ENCODE data around the gene INAFM1. TPM values are rescaled to one million over a fixed set of nuclear protein-coding genes. Genes with fewer than 3 reads are reported as not detected.
A peak's percentile ranks its signal among the peaks of the same experiment; 100 is the strongest.

The INAFM1 gene
- total and polyA plus RNA-seq, 4 donors, result 1.5 to 2.5 (median 1.9) TPM

DNA sequence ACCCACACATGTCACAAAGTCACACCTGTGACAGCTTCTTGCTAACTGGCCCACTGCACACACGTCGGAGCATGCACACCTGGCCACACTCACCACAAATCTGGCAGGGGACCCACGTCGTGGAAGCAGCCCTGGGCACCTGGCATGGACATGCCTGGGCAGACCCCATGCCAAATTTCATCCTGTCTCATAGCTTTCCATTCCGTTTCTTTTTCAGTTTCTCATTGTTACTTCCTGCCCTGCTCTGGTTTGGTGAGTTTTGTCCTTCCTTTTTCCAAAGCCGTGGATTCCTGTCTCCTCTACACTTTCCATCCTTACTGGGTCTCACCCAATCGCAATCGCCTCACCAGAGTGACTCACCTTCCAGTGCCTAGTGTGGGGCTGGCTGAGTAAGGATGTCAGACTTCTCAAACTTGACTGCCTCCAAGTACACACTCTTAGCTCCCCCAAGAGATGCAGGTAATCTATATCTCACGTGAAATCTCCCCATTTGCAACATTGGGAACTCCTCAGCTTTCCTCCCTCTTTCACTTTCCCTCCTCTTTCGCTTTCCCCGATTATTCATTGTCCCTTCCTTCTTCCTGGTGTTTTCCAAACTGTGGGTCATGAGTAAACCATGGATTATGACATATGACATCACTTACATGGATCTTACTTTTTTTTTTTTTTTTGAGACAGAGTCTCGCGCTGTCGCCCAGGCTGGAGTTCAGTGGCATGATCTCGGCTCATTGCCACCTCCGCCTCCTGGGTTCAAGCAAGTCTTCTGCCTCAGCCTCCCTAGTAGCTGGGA lies 42.1 kb upstream of the INAFM1 start:
- TF ChIP-seq YY1 (IDR thresholded peaks at IDR 0.05) (no peak), EGR1 (IDR thresholded peaks at IDR 0.05; ENCODE audit: low read depth in 2 of 2) (no peak), JUND (IDR thresholded peaks at IDR 0.05) (no peak)
- TF ChIP-seq, protein P1, sequence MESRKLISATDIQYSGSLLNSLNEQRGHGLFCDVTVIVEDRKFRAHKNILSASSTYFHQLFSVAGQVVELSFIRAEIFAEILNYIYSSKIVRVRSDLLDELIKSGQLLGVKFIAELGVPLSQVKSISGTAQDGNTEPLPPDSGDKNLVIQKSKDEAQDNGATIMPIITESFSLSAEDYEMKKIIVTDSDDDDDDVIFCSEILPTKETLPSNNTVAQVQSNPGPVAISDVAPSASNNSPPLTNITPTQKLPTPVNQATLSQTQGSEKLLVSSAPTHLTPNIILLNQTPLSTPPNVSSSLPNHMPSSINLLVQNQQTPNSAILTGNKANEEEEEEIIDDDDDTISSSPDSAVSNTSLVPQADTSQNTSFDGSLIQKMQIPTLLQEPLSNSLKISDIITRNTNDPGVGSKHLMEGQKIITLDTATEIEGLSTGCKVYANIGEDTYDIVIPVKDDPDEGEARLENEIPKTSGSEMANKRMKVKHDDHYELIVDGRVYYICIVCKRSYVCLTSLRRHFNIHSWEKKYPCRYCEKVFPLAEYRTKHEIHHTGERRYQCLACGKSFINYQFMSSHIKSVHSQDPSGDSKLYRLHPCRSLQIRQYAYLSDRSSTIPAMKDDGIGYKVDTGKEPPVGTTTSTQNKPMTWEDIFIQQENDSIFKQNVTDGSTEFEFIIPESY (IDR thresholded peaks at IDR 0.05), result no peak
- no peak overlapping the region for H3K4me3 ChIP-seq (ENCODE audit: low read depth in 1 of 3, low read length in 3 of 3)
- WGBS, result 60% methylated on average over 16 of the region's 16 CpGs

DNA sequence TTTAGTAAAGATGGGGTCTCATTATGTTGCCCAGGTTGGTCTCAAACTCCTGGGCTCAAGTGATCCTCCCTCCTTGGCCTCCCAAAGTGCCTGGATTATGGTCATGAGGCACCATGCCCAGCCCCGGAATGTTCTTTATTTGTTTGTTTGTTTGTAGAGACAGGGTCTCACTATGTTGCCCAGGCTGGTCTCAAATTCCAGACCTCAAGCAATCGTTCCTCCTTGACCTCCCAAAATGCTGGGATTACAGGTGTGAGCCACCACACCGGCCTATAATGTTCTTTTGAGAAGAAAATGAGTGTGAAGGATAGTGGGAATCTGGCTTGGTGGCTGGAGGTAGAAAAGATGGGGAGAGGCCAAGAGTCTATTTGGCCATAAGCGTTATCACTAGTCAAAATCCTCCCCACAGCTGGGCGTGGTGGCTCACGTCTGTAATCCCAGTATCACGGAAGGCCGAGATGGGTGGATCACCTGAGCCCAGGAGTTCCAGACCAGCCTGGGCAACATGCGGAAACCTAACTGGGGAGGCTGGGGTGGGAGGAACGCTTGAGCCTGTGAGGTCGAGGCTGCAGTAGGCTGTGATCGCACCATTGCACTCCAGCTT lies 38.5 kb upstream of the INAFM1 start:
- DNase-seq (ENCODE audit: low spot score), result no peak
- Histone ChIP-seq H3K9ac (ENCODE audit: low read depth in 1 of 2, low read length in 2 of 2) (no peak overlapping the region), H3K27me3 (ENCODE audit: control insufficient read depth in 4 of 4, insufficient read depth in 4 of 4, low read length in 3 of 4) (no peaks in the 10 kb centered on the region), H3K9me3 (ENCODE audit: control insufficient read depth in 4 of 4, low read length in 3 of 4) (no peaks in the 10 kb centered on the region), H3K36me3 (ENCODE audit: control insufficient read depth in 4 of 4, insufficient read depth in 3 of 4, low read depth in 1 of 4, low read length in 3 of 4) (no peaks in the 10 kb centered on the region), H3K27ac (ENCODE audit: low read depth in 1 of 2, low read length in 2 of 2) (no peak overlapping the region), H3K4me3 (ENCODE audit: low read depth in 1 of 3, low read length in 3 of 3) (no peak overlapping the region), H3K4me1 (ENCODE audit: control insufficient read depth in 4 of 4, insufficient read depth in 4 of 4, low read length in 3 of 4) (peaks cover 0 to 9% (median 6%) of the 10 kb centered on the region in 4 donors)
- 87% methylated on average over 12 of the region's 12 CpGs for WGBS
- TF ChIP-seq, protein P2, sequence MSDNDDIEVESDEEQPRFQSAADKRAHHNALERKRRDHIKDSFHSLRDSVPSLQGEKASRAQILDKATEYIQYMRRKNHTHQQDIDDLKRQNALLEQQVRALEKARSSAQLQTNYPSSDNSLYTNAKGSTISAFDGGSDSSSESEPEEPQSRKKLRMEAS (IDR thresholded peaks at IDR 0.05), result no peak
- TF ChIP-seq EGR1 (IDR thresholded peaks at IDR 0.05; ENCODE audit: low read depth in 2 of 2) (no peak), FOXA2 (IDR thresholded peaks at IDR 0.05) (no peak), TAF1 (conservative IDR thresholded peaks at IDR 0.05) (no peak), RXRA (IDR thresholded peaks at IDR 0.05) (no peak), NR2F2 (IDR thresholded peaks at IDR 0.05) (no peak), JUND (IDR thresholded peaks at IDR 0.05) (no peak), YY1 (IDR thresholded peaks at IDR 0.05) (no peak), SP1 (IDR thresholded peaks at IDR 0.05) (no peak), RAD21 (IDR thresholded peaks at IDR 0.05) (no peak), FOXA1 (IDR thresholded peaks at IDR 0.05) (no peak), HNF4A (conservative IDR thresholded peaks at IDR 0.05) (no peak), HNF4G (IDR thresholded peaks at IDR 0.05) (no peak), GABPA (IDR thresholded peaks at IDR 0.05 in 1 of 2, conservative IDR thresholded peaks at IDR 0.05 in 1 of 2) (no peak)
- TF ChIP-seq, protein P3, sequence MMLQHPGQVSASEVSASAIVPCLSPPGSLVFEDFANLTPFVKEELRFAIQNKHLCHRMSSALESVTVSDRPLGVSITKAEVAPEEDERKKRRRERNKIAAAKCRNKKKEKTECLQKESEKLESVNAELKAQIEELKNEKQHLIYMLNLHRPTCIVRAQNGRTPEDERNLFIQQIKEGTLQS (IDR thresholded peaks at IDR 0.05), result no peak
- TF ChIP-seq, protein P1 (IDR thresholded peaks at IDR 0.05), result no peak
- TF ChIP-seq, protein P4, sequence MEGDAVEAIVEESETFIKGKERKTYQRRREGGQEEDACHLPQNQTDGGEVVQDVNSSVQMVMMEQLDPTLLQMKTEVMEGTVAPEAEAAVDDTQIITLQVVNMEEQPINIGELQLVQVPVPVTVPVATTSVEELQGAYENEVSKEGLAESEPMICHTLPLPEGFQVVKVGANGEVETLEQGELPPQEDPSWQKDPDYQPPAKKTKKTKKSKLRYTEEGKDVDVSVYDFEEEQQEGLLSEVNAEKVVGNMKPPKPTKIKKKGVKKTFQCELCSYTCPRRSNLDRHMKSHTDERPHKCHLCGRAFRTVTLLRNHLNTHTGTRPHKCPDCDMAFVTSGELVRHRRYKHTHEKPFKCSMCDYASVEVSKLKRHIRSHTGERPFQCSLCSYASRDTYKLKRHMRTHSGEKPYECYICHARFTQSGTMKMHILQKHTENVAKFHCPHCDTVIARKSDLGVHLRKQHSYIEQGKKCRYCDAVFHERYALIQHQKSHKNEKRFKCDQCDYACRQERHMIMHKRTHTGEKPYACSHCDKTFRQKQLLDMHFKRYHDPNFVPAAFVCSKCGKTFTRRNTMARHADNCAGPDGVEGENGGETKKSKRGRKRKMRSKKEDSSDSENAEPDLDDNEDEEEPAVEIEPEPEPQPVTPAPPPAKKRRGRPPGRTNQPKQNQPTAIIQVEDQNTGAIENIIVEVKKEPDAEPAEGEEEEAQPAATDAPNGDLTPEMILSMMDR (IDR thresholded peaks at IDR 0.05; ENCODE audit: low read depth, low read length, missing input control), result no peak
- TF ChIP-seq, protein P5, sequence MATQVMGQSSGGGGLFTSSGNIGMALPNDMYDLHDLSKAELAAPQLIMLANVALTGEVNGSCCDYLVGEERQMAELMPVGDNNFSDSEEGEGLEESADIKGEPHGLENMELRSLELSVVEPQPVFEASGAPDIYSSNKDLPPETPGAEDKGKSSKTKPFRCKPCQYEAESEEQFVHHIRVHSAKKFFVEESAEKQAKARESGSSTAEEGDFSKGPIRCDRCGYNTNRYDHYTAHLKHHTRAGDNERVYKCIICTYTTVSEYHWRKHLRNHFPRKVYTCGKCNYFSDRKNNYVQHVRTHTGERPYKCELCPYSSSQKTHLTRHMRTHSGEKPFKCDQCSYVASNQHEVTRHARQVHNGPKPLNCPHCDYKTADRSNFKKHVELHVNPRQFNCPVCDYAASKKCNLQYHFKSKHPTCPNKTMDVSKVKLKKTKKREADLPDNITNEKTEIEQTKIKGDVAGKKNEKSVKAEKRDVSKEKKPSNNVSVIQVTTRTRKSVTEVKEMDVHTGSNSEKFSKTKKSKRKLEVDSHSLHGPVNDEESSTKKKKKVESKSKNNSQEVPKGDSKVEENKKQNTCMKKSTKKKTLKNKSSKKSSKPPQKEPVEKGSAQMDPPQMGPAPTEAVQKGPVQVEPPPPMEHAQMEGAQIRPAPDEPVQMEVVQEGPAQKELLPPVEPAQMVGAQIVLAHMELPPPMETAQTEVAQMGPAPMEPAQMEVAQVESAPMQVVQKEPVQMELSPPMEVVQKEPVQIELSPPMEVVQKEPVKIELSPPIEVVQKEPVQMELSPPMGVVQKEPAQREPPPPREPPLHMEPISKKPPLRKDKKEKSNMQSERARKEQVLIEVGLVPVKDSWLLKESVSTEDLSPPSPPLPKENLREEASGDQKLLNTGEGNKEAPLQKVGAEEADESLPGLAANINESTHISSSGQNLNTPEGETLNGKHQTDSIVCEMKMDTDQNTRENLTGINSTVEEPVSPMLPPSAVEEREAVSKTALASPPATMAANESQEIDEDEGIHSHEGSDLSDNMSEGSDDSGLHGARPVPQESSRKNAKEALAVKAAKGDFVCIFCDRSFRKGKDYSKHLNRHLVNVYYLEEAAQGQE (IDR thresholded peaks at IDR 0.05), result no peak

More for the DNA sequence above, 42.1 kb upstream of the INAFM1 start:
- H3K36me3 ChIP-seq (ENCODE audit: control insufficient read depth in 4 of 4, insufficient read depth in 3 of 4, low read depth in 1 of 4, low read length in 3 of 4), result no peaks in the 10 kb centered on the region
- peaks cover 5 to 31% (median 18%) of the 10 kb centered on the region in 4 donors for H3K4me1 ChIP-seq (ENCODE audit: control insufficient read depth in 4 of 4, insufficient read depth in 4 of 4, low read length in 3 of 4)
- no peak for DNase-seq (ENCODE audit: low spot score)
- H3K27me3 ChIP-seq (ENCODE audit: control insufficient read depth in 4 of 4, insufficient read depth in 4 of 4, low read length in 3 of 4), result no peaks in the 10 kb centered on the region
- H3K9me3 ChIP-seq (ENCODE audit: control insufficient read depth in 4 of 4, low read length in 3 of 4), result no peaks in the 10 kb centered on the region
- no peak overlapping the region for H3K9ac ChIP-seq (ENCODE audit: low read depth in 1 of 2, low read length in 2 of 2)
- peak overlapping the region in 1 of 2 donors; percentile 34 for H3K27ac ChIP-seq (ENCODE audit: low read depth in 1 of 2, low read length in 2 of 2)

Measured in liver (tissue), 9 donors.